ENCODE results near the gene RDH14. TPM values are rescaled to one million over a fixed set of nuclear protein-coding genes. Genes with fewer than 3 reads are reported as not detected.
A peak's percentile ranks its signal among the peaks of the same experiment; 100 is the strongest.

The RDH14 gene, protein sequence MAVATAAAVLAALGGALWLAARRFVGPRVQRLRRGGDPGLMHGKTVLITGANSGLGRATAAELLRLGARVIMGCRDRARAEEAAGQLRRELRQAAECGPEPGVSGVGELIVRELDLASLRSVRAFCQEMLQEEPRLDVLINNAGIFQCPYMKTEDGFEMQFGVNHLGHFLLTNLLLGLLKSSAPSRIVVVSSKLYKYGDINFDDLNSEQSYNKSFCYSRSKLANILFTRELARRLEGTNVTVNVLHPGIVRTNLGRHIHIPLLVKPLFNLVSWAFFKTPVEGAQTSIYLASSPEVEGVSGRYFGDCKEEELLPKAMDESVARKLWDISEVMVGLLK
- total RNA-seq: 10 to 100 TPM; 23.8 to 24.1 TPM
- polyA plus RNA-seq: 10 to 100 TPM; 10.8 to 32.3 TPM
- long read RNA-seq, donor 1, transcript RDH14-201 (2 exons, 1,587 nt): major isoform, 20 of 21 reads
- long read RNA-seq, donor 1, partial matches to known transcripts: 0 of 21 reads
- long read RNA-seq, donor 1, other reads (novel, unspliced or antisense): 0 of 21 reads
- long read RNA-seq, donor 2, transcript RDH14-201 (2 exons, 1,587 nt): major isoform, 23 of 23 reads
- long read RNA-seq, donor 2, partial matches to known transcripts: 0 of 23 reads
- long read RNA-seq, donor 2, other reads (novel, unspliced or antisense): 0 of 23 reads

- Histone ChIP-seq H3K36me3 (ENCODE audit: control insufficient read depth in 1 of 2, insufficient read depth in 2 of 2, low read length in 1 of 2) (no peaks in the 10 kb centered on the region), H3K27me3 (ENCODE audit: control insufficient read depth in 1 of 2, insufficient read depth in 2 of 2, low read length in 1 of 2) (no peaks in the 10 kb centered on the region), H3K9me3 (ENCODE audit: control insufficient read depth, low read length) (no peaks in the 10 kb centered on the region), H3K4me3 (ENCODE audit: low read length in 2 of 2) (peak within 1 kb of the TSS; percentile 85 to 87), H3K4me1 (ENCODE audit: control insufficient read depth in 1 of 2, insufficient read depth in 2 of 2, low read length in 2 of 2) (peaks cover 3 to 7% of the 10 kb centered on the region in 2 donors), H3K27ac (ENCODE audit: low read depth in 1 of 2, low read length in 2 of 2) (peak within 1 kb of the TSS; percentile 45 to 70)
- intact Hi-C loops (cut with DNase I): no loop called here
- DNase-seq (peak; percentile 96 to 97), ATAC-seq (ENCODE audit: low FRiP score) (peak; percentile 98)
- WGBS, 2 donors: 0% methylated on average over 71 to 81 of the region's 81 CpGs
Observed at GRCh38 chr2:18560031-18560796, at the start of gene RDH14. TSS of gene RDH14 (minus strand) at chr2:18560653. CDS start at chr2:18560572, 81 bp downstream.

DNA sequence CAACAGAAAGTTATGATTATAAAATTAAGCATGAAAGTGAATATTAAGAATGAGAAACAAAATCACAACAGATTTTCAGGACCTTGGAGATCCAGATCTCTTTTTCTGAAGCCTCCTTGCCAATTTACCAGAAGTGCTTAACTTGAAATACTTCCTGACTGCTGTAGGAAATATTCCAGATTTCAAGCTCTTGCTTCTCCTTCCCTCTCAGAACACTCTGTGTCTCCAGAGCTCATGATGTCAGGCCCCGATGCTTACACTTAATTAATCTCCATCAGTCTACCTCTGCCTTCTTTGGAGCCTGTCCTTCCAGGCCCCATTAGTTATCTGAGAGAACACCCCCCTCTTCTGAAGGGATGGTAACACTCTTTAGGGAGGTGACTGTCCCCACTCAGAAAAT, 49.6 kb upstream of the RDH14 start:
- WGBS, 2 donors: 5 to 8% methylated on average over 1 of the region's 1 CpG
- no peak for DNase-seq
- peaks cover 0 to 2% of the 10 kb centered on the region in 2 donors for H3K4me1 ChIP-seq (ENCODE audit: control insufficient read depth in 1 of 2, insufficient read depth in 2 of 2, low read length in 2 of 2)
- H3K27ac ChIP-seq (ENCODE audit: low read depth in 1 of 2, low read length in 2 of 2): no peak overlapping the region
- intact Hi-C loops (cut with DNase I): no loop called here
- no peak for ATAC-seq (ENCODE audit: low FRiP score)
- no peaks in the 10 kb centered on the region for H3K36me3 ChIP-seq (ENCODE audit: control insufficient read depth in 1 of 2, insufficient read depth in 2 of 2, low read length in 1 of 2)
- peaks cover 1% of the 10 kb centered on the region for H3K9me3 ChIP-seq (ENCODE audit: control insufficient read depth, low read length)
- H3K27me3 ChIP-seq (ENCODE audit: control insufficient read depth in 1 of 2, insufficient read depth in 2 of 2, low read length in 1 of 2): no peaks in the 10 kb centered on the region
- H3K4me3 ChIP-seq (ENCODE audit: low read length in 2 of 2): no peak overlapping the region

GRCh38 chr2:18605115-18605514, 44.7 kb upstream of the RDH14 start:
- H3K27ac ChIP-seq (ENCODE audit: low read depth in 1 of 2, low read length in 2 of 2): no peak overlapping the region
- no peaks in the 10 kb centered on the region for H3K36me3 ChIP-seq (ENCODE audit: control insufficient read depth in 1 of 2, insufficient read depth in 2 of 2, low read length in 1 of 2)
- ATAC-seq (ENCODE audit: low FRiP score) (no peak), DNase-seq (no peak)
- H3K9me3 ChIP-seq (ENCODE audit: control insufficient read depth, low read length): no peaks in the 10 kb centered on the region
- no peaks in the 10 kb centered on the region for H3K27me3 ChIP-seq (ENCODE audit: control insufficient read depth in 1 of 2, insufficient read depth in 2 of 2, low read length in 1 of 2)
- no peak overlapping the region for H3K4me3 ChIP-seq (ENCODE audit: low read length in 2 of 2)
- H3K4me1 ChIP-seq (ENCODE audit: control insufficient read depth in 1 of 2, insufficient read depth in 2 of 2, low read length in 2 of 2): peaks cover 1 to 2% of the 10 kb centered on the region in 2 donors
- intact Hi-C loops (cut with DNase I): no loop called here

DNA sequence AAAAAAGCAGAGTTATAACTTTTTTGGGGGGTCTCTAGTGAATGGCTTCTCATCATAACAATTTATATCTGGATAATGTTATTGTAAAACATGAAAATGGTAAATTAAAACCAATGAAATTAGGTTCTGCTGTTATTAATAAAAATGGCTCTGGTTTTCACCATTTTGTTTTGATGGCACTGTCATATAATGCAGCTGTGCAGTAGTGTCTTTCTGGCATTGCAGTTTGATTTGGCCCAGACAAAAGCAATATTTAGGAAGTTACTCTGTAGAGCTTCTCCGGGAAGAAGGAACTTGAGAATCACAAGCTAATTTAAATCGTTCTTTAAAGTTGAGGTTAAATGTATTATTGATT, 44.1 kb upstream of the RDH14 start:
- no peaks in the 10 kb centered on the region for H3K36me3 ChIP-seq (ENCODE audit: control insufficient read depth in 1 of 2, insufficient read depth in 2 of 2, low read length in 1 of 2)
- no peak overlapping the region for H3K27ac ChIP-seq (ENCODE audit: low read depth in 1 of 2, low read length in 2 of 2)
- ATAC-seq (ENCODE audit: low FRiP score): no peak
- H3K9me3 ChIP-seq (ENCODE audit: control insufficient read depth, low read length): no peaks in the 10 kb centered on the region
- intact Hi-C loops (cut with DNase I): no loop called here
- no peak for DNase-seq
- H3K4me1 ChIP-seq (ENCODE audit: control insufficient read depth in 1 of 2, insufficient read depth in 2 of 2, low read length in 2 of 2): peaks cover 2 to 4% of the 10 kb centered on the region in 2 donors
- H3K27me3 ChIP-seq (ENCODE audit: control insufficient read depth in 1 of 2, insufficient read depth in 2 of 2, low read length in 1 of 2): no peaks in the 10 kb centered on the region
- H3K4me3 ChIP-seq (ENCODE audit: low read length in 2 of 2): no peak overlapping the region
- WGBS, 2 donors: 57 to 67% methylated on average over 2 of the region's 2 CpGs

- H3K36me3 ChIP-seq (ENCODE audit: control insufficient read depth in 1 of 2, insufficient read depth in 2 of 2, low read length in 1 of 2): no peaks in the 10 kb centered on the region
- no peaks in the 10 kb centered on the region for H3K9me3 ChIP-seq (ENCODE audit: control insufficient read depth, low read length)
- 20 to 29% methylated on average over 3 of the region's 3 CpGs for WGBS, 2 donors
- H3K27me3 ChIP-seq (ENCODE audit: control insufficient read depth in 1 of 2, insufficient read depth in 2 of 2, low read length in 1 of 2): no peaks in the 10 kb centered on the region
- ATAC-seq (ENCODE audit: low FRiP score): no peak
- intact Hi-C loops (cut with DNase I): no loop called here
- no peak overlapping the region for H3K4me3 ChIP-seq (ENCODE audit: low read length in 2 of 2)
- H3K4me1 ChIP-seq (ENCODE audit: control insufficient read depth in 1 of 2, insufficient read depth in 2 of 2, low read length in 2 of 2): peaks cover 2 to 9% of the 10 kb centered on the region in 2 donors
- H3K27ac ChIP-seq (ENCODE audit: low read depth in 1 of 2, low read length in 2 of 2): no peak overlapping the region
- DNase-seq: no peak
Observed at GRCh38 chr2:18603854-18604530, 43.5 kb upstream of the RDH14 start.

- DNase-seq (no peak), ATAC-seq (ENCODE audit: low FRiP score) (no peak)
- Histone ChIP-seq H3K4me3 (ENCODE audit: low read length in 2 of 2) (no peak overlapping the region), H3K27ac (ENCODE audit: low read depth in 1 of 2, low read length in 2 of 2) (no peak overlapping the region), H3K36me3 (ENCODE audit: control insufficient read depth in 1 of 2, insufficient read depth in 2 of 2, low read length in 1 of 2) (no peaks in the 10 kb centered on the region), H3K27me3 (ENCODE audit: control insufficient read depth in 1 of 2, insufficient read depth in 2 of 2, low read length in 1 of 2) (no peaks in the 10 kb centered on the region), H3K4me1 (ENCODE audit: control insufficient read depth in 1 of 2, insufficient read depth in 2 of 2, low read length in 2 of 2) (peaks cover 2 to 11% of the 10 kb centered on the region in 2 donors), H3K9me3 (ENCODE audit: control insufficient read depth, low read length) (no peaks in the 10 kb centered on the region)
- WGBS, 2 donors: 97 to 98% methylated on average over 2 of the region's 2 CpGs
- intact Hi-C loops (cut with DNase I): no loop called here
Observed at GRCh38 chr2:18602298-18602697, 41.8 kb upstream of the RDH14 start.

GRCh38 chr2:18600255-18600613, 39.8 kb upstream of the RDH14 start:
- WGBS, 2 donors: 85 to 94% methylated on average over 2 of the region's 2 CpGs

GRCh38 chr2:18599509-18600254, 39.2 kb upstream of the RDH14 start:
- H3K27me3 ChIP-seq (ENCODE audit: control insufficient read depth in 1 of 2, insufficient read depth in 2 of 2, low read length in 1 of 2): no peaks in the 10 kb centered on the region
- H3K4me3 ChIP-seq (ENCODE audit: low read length in 2 of 2): no peak overlapping the region
- intact Hi-C loops (cut with DNase I): no loop called here

More at GRCh38 chr2:18600255-18600613, 39.8 kb upstream of the RDH14 start:
- DNase-seq (no peak), ATAC-seq (ENCODE audit: low FRiP score) (no peak)
- Histone ChIP-seq H3K4me3 (ENCODE audit: low read length in 2 of 2) (no peak overlapping the region), H3K9me3 (ENCODE audit: control insufficient read depth, low read length) (no peaks in the 10 kb centered on the region), H3K27me3 (ENCODE audit: control insufficient read depth in 1 of 2, insufficient read depth in 2 of 2, low read length in 1 of 2) (no peaks in the 10 kb centered on the region), H3K36me3 (ENCODE audit: control insufficient read depth in 1 of 2, insufficient read depth in 2 of 2, low read length in 1 of 2) (no peaks in the 10 kb centered on the region), H3K27ac (ENCODE audit: low read depth in 1 of 2, low read length in 2 of 2) (no peak overlapping the region), H3K4me1 (ENCODE audit: control insufficient read depth in 1 of 2, insufficient read depth in 2 of 2, low read length in 2 of 2) (peaks cover 2 to 11% of the 10 kb centered on the region in 2 donors)
- intact Hi-C loops (cut with DNase I): no loop called here

More at GRCh38 chr2:18599509-18600254, 39.2 kb upstream of the RDH14 start:
- 4 to 8% methylated on average over 2 of the region's 2 CpGs for WGBS, 2 donors
- ATAC-seq (ENCODE audit: low FRiP score) (no peak), DNase-seq (peak in 1 of 2 donors; percentile 38)
- H3K9me3 ChIP-seq (ENCODE audit: control insufficient read depth, low read length): no peaks in the 10 kb centered on the region
- peaks cover 2 to 11% of the 10 kb centered on the region in 2 donors for H3K4me1 ChIP-seq (ENCODE audit: control insufficient read depth in 1 of 2, insufficient read depth in 2 of 2, low read length in 2 of 2)
- no peaks in the 10 kb centered on the region for H3K36me3 ChIP-seq (ENCODE audit: control insufficient read depth in 1 of 2, insufficient read depth in 2 of 2, low read length in 1 of 2)
- H3K27ac ChIP-seq (ENCODE audit: low read depth in 1 of 2, low read length in 2 of 2): peak overlapping the region; percentile 14 to 39

Measured in aorta (tissue), 5 donors.